NCI-H2227 (cell line): ENCODE data around the gene TOMM70.
"Not testable (repeated sequence)": the region's sequence is repeated elsewhere in the genome, so short reads cannot be mapped to it uniquely, and the experiment has no call there.

ENCODE experiments used
- DNase-seq: peaks from one replicate; lab custom pipeline; 2025; ENCODE audit not compliant: unreplicated experiment; lab: John Stamatoyannopoulos, UW

TOMM70 gene

GRCh38 chr3:100400780-100401673, at the start of gene TOMM70, which contains the start of gene LNP1:
Gene TOMM70, minus strand, starts transcription at chr3:100401089. Its CDS starts 140 bp downstream, at chr3:100400949.
Gene LNP1, plus strand, starts transcription at chr3:100401539. Its CDS starts 28,191 bp downstream, at chr3:100429730.
- peak; percentile 94 for DNase-seq

GRCh38 chr3:100449214-100449613, 48.3 kb upstream of the TOMM70 start:
- DNase-seq, result no peak

GRCh38 chr3:100448079-100448478, 47.2 kb upstream of the TOMM70 start:
- no peak for DNase-seq

GRCh38 chr3:100447067-100447466, 46.2 kb upstream of the TOMM70 start:
- DNase-seq, result not testable (repeated sequence)

GRCh38 chr3:100443690-100444089, 42.8 kb upstream of the TOMM70 start:
- DNase-seq, result no peak

GRCh38 chr3:100440895-100441294, 40.0 kb upstream of the TOMM70 start:
- DNase-seq, result no peak

GRCh38 chr3:100438623-100438974, 37.7 kb upstream of the TOMM70 start:
- no peak for DNase-seq

- no peak for DNase-seq
Observed at GRCh38 chr3:100437721-100438622, 37.1 kb upstream of the TOMM70 start.

- DNase-seq, result no peak
Observed at GRCh38 chr3:100436951-100437350, 36.1 kb upstream of the TOMM70 start.

- DNase-seq, result no peak
Observed at GRCh38 chr3:100429187-100429716, 28.4 kb upstream of the TOMM70 start.

GRCh38 chr3:100427699-100428098, 26.8 kb upstream of the TOMM70 start:
- no peak for DNase-seq

- DNase-seq, result no peak
Observed at GRCh38 chr3:100426067-100426682, 25.3 kb upstream of the TOMM70 start.

GRCh38 chr3:100425316-100425715, 24.4 kb upstream of the TOMM70 start:
- DNase-seq, result no peak

- no peak for DNase-seq
Observed at GRCh38 chr3:100424261-100424660, 23.4 kb upstream of the TOMM70 start.

- DNase-seq, result no peak
Observed at GRCh38 chr3:100423611-100424010, 22.7 kb upstream of the TOMM70 start.

- DNase-seq, result no peak
Observed at GRCh38 chr3:100420885-100421284, 20.0 kb upstream of the TOMM70 start.

- no peak for DNase-seq
Observed at GRCh38 chr3:100419406-100419805, 18.5 kb upstream of the TOMM70 start.

GRCh38 chr3:100416863-100417262, 16.0 kb upstream of the TOMM70 start:
- DNase-seq, result no peak

GRCh38 chr3:100416176-100416575, 15.3 kb upstream of the TOMM70 start:
- no peak for DNase-seq

GRCh38 chr3:100413613-100414012, 12.7 kb upstream of the TOMM70 start:
- no peak for DNase-seq
